GM19043 (cell line): ENCODE data around the gene TSHZ1.
A peak's percentile ranks its signal among the peaks of the same experiment; 100 is the strongest.

Experiments
- ATAC-seq: cut with Tn5 transposase; IDR thresholded peaks from one replicate; pipeline ENCODE4 v1.9.1; 2021; ENCODE audit warnings: low read depth; ENCODE audit not compliant: unreplicated experiment

The TSHZ1 gene, protein sequence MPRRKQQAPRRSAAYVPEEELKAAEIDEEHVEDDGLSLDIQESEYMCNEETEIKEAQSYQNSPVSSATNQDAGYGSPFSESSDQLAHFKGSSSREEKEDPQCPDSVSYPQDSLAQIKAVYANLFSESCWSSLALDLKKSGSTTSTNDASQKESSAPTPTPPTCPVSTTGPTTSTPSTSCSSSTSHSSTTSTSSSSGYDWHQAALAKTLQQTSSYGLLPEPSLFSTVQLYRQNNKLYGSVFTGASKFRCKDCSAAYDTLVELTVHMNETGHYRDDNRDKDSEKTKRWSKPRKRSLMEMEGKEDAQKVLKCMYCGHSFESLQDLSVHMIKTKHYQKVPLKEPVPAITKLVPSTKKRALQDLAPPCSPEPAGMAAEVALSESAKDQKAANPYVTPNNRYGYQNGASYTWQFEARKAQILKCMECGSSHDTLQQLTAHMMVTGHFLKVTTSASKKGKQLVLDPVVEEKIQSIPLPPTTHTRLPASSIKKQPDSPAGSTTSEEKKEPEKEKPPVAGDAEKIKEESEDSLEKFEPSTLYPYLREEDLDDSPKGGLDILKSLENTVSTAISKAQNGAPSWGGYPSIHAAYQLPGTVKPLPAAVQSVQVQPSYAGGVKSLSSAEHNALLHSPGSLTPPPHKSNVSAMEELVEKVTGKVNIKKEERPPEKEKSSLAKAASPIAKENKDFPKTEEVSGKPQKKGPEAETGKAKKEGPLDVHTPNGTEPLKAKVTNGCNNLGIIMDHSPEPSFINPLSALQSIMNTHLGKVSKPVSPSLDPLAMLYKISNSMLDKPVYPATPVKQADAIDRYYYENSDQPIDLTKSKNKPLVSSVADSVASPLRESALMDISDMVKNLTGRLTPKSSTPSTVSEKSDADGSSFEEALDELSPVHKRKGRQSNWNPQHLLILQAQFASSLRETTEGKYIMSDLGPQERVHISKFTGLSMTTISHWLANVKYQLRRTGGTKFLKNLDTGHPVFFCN (N-terminal part only)

DNA sequence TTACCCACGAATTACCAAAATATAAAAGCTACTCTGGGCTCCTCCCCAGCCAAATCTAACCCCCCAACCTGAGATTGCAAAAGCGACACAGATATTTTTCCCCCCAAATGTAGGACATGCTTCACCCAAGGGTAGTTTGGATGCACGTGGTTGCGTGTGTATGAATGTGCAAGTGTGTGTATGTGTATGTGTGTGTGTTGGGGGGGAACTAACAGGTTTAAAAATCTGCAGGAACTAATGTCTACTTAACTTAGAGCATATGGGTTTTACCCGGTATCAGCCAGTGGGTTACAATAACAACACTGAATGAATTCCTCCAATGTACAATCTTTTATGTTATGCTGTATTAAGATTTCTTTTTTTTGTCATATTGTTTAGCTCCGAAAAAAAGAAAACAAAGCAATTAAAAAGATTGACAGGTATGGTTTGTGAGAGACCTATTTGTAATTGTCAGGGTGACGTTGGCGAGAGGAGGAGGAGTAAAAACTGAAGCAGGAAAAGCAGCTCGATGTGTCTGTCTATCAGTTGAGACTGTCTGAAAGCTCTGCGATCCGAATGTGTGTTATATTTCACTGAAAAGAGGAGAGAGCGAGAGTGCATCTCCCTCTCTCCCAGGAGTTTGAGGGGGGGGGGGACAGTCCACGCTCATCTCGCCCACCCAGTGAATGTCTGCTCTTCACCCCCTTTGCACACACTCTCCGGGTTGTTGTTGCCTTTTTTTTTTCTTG lies at the start of gene TSHZ1:
Gene TSHZ1 (plus strand): TSS at position 524 of the 728 bp plus-strand sequence. CDS start 1,080 bp downstream, outside the sequence.
- peak; percentile 34 for ATAC-seq

DNA sequence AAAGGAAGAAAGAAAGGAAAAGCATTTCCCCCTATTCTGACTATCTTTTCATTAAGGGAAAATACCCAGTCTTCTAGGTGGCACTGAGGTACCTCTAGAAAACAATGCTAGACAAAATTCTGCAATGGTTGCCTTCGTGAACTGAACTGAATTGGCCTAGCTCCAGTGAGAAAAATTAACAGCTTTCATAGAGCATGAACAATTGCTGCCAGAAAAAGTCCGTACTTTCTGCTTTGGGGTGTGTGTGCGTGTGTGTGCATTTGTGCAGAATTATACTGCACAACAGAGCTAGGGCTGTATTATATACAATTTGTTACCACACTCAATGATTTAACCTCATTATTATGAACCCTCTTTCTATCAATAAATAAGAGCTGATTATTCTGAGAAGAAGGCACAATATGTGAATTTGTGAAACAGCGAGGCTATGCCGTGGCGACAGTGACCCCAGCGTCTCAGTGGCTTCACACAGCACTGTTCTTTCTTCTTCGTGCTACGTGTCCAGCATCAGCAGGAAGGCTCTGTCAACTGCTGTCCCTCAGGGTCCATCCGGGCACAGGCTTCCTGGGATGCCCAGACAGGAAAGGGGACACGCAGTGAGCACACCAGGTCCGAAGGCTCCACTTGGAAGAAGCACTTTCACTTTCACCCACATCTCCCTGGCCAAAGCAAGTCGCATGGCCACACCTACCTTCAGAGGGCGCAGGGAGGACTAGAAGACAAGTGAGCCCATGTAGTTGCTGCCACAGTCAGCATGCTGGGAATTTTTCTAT lies 49.2 kb upstream of the TSHZ1 start:
- peak; percentile 48 for ATAC-seq

DNA sequence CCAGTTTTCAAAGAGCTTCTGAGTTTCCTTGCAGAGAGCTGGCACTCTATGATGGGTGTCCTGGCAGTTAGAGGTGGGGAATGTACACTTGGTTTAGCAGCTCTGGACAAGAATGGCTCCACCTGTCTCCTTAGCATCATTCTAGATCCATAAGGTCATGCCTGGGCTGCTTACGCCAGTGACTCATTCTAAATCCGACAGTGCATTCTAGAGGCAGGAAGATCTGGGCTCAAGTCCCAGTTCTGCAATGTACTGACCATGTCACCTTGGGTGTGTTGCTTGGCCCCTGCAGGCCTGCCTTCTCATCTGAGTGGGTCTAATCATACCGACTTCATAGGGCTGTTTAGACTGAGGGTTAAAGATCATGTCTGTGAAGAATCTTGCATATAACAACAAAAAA lies 48.1 kb upstream of the TSHZ1 start:
- no peak for ATAC-seq

DNA sequence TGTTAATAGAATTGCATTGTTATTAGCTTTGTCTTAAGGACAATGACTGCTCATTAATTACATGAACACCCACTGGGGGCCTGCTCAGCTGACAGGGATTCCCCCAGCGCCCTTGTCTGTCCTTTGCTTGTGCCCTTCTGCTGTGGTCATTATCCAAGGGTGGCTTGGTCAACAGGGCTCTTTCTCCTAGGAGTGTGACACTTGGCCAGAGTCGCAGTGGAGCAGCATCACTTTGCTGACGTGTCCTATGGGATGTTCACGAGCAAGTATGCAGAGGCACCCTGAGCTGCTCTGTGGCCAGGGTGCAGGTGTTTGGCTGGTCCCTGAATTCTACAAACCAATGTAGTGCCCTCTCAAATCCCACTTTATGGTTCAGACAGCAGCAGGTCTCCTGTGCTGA lies 47.6 kb upstream of the TSHZ1 start:
- no peak for ATAC-seq

DNA sequence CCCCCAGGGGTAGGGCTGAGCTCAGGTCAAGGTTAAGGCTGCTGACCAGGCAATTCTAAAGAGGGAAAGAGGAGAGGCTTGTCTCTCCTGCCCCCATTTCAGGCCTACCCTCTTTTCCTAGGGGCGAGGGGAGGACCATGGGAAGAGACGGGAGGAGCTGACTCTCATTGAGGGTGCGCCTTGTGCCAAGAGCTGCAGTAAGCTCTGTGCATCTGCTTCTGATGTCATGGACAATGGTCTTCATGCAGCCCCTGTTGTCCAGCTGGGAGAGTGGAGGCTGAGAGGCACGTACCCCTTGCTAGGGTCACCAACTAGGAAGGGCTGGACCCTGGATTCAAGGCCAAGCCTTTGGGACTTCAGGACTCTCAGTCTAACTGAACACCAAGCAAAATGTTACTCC lies 46.9 kb upstream of the TSHZ1 start:
- no peak for ATAC-seq

DNA sequence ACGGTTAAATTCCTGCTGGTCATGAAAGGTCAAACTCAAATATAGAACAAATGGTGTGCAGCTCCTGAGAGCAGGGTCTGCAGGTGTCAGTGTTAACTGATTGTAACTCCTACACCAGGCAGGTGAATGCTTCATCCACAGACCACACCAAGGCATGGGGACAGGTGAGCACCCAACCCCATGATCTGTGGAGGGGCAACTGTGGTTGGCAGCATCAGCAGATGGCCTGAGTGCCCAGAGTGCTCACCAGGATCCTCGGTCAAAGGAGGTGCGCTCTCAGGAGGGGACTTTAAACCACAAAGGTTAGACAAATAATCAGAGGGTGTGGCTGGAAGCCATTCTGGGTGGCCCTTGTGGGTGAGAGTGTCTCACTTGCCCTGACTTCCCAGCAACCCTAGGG lies 46.1 kb upstream of the TSHZ1 start:
- ATAC-seq = no peak

DNA sequence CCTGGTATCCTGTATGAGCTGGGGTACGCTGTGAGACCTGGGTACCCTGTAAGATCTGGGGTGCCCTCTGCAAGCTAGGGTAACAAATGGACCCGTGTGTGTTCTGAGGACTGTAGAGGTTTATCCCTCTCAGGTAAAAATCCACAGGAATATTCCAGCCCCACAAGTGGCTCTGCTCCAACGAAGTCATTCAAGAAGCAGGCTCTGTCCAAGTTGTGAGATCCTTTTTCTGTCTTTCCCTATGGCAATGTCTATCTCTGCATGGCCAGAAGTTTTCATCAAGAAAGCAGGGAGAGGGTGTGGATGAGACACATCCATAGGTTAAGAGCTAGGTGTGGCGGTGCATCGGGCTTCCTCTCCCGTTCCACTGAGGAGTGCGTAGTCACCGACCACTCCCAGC lies 44.7 kb upstream of the TSHZ1 start:
- no peak for ATAC-seq

DNA sequence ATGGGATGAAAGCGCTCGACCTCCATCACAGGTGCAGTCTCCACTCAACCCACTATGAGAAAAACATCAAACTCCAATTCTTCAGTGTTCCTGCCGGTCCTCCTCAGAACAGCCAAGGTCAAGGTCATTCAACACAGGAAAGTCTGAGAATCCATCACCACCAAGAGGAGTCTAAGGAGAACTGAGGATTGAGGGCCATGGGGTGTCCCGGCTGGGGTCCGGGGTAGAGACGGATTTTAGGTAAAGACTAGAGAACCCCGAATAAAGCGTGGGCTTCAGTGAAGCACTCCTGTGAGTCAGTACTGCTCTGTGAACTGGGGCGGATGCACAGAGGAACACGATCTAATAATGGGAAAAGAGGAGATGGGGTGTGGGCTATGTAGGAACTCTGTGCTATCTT lies 43.5 kb upstream of the TSHZ1 start:
- ATAC-seq = no peak

DNA sequence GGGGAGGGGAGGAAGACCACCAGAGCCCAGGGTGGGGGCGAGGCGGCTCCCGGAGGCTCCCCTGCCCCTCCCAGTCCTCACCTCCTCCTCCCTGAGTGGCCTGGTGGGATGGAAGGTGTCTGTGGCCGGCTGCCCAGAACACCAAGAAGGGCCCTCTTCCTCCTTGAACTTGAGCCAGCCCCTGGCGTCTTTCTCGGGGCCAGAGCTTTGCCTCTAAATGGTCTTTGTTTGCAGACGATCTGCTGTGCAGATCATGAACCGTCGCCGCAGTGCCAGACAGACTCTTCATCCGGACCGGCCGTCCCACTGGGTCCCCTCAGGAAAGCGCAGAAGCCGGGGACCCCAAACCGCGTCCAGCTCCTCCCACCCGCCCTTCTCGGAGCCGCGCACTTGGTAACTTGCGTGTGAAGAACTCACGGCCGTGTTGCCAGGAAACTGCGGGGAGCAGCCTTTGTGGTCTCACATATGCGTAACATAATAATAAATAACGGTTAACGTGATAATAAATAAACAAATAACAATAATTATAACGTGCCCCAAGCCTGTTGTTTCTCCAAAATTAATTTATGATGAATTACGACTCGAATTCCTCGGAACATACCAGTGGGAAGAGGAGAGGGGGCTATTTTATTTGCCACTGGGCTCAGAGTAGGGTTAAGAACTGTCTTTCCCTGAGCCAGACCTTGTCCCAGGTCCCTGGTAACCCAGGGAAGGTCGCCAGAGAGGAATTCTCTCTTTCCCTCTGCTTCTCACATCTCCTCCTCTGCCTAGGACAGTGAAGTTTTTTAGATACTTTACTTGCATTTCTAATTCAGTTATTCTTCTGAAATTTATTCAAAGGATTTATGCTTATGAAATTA lies 42.6 kb upstream of the TSHZ1 start:
- no peak for ATAC-seq

DNA sequence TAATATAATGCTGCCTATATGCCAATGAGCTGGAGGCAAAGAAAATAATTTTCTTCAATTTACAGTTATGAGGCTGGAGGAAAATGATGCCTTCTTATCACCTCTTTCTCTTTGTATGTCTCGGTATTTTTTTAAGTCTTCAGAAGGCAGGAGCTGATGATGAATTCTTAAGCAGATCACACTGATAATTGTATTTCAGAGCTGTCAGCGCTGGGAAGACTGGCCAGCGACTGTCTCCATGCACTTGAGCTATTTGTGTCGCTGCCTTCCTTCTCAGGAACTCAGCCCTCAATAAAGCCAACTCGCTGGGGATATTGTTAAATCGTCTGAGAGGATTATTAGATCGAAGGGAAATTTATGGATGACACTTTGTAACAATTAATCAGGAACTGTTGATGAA lies 42.0 kb upstream of the TSHZ1 start:
- no peak for ATAC-seq

DNA sequence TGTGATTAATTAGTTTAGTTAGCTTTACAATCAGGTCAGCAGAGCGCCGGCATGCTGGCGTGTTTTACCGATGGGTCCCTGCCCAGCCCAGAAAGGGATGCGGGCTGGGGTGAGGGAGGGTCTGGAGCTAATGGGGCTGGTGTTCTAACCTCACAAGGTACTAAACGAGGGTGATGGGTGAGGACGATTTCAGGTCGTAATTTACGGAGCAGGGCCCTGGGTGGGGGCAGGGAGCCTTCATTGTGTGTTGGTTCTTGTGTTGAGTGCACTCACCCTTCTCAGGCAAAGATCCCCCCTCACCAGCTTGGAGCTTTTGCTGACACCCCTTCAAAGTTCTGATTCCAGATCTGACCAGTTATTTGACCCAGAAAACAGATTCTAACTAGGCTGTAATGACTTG lies 41.2 kb upstream of the TSHZ1 start:
- no peak for ATAC-seq

DNA sequence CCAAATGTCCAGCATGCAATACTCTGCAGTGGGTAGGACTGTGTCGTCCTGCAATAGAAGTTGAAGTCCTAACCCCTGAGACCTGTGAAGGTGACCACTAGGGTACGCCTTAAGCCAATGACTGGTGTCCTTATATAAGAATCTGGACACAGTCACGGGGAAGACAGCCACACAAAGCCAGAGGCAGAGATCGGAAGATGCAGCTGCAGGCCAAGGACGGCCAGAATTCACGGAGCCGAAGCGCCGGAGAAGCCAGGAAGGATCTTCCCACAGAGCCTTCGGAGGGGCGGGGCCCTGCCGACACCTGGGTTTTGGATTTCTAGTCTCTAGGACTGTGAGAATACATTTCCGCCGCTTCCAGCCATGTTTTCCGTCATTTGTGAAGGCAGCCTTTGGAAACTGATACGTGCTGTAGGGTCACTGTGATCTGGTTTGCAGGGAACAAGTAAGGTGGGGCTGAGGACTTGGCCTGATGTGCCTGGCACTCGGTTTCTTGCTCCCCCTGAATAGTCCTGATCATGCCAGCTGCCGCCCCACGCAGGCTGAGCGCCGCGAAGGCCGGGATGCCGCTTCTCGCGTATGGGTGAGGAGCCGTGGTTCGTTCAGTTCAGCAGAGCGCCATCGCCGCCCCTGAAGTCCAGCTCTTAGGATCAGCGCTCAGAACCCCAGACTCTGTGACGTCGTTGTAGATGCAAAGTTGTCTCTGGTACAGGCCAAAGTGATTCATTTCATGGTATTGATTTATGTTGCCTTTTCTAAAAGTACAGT lies 40.4 kb upstream of the TSHZ1 start:
- ATAC-seq = no peak

DNA sequence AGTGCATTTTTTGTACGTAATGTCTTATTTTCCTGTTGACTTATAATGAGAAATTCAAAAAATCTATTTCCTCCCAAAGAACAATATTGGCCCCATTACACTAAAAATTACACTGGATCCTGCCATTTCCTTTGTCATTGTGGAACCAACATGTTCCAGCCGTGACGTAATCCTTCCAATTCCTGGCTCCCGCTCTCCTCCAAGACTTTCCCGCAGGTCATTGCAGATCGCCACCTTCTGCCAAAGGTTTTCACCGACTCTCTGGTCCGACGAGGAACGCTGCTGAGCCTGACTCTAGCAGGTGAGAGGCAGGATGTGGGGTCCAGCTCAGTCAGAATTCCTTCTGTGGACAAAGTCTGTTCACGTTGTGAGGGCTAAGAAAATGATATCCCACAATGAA lies 39.7 kb upstream of the TSHZ1 start:
- no peak for ATAC-seq

DNA sequence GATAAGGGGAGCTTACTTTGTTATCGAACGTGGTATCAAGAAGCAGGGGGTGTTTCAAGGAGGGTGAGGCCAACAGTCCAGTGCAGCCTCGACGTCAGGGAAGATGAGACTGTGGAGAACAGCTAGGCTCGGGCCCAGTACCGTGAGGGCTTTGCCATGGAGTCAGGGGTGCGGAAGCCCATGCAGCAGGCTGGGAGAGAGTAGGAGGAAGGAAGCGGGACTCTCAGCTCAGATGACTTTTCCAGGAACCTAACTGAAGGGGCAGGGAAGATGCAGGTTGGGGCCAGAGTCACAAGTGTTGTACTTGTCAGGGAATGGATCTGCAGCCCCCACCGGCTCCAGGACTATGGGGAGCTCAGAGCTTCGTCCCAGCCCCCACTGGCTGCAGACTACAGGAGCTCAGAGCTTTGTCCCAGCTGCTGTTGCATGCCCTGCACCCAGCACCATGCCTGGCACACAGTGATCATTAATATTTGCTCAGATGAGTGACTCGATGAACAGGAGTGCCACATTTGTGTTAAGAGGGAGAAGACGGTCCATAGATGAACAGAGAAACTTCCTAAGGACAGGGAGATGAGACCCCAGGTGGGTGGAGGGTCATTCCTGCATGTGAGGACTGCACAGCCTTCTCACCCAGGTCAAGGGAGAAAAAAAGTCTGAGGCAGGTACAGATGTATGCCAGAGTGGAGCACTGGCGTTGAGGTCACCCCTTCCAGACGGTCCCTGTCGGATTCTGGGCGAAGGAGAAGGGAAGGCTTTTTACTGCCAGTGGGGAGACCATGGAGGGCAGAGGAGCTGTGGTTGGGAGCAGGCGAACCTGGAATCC lies 38.1 kb upstream of the TSHZ1 start:
- ATAC-seq = peak; percentile 16

DNA sequence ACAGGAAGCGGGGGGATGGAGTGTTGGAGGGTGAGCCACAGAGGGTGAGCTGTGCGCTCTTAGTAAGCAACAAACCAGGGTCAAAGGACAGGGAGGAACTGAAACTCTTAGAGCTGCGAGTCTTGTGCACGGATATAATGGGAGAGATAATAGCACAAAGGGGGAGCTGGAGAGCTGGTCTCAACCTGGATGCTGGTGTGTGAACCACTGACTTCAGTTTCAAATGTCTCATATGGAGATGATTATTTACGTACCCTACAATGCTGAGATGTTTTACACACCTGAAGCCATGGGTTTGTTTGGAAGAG lies 37.5 kb upstream of the TSHZ1 start:
- peak; percentile 98 for ATAC-seq

DNA sequence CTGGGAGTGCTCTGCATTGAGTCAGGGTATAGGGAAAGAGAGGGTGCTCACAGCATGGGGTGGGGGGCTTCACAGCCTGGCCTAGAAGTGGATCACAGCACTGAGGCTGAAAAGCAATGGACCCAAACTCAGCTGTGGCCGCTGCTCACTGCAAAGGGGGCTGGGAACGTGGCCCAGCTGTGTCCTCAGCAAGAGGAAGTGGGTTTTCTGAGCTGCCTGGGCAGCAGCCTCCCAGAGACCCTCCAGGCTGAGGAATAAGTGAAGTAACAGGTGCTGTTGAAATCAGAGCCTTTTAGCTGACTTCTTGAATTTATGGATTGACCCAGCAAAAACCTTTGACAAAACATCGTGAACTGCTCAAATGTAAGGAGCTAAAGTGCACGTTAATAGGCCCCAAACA lies 36.9 kb upstream of the TSHZ1 start:
- ATAC-seq = no peak

DNA sequence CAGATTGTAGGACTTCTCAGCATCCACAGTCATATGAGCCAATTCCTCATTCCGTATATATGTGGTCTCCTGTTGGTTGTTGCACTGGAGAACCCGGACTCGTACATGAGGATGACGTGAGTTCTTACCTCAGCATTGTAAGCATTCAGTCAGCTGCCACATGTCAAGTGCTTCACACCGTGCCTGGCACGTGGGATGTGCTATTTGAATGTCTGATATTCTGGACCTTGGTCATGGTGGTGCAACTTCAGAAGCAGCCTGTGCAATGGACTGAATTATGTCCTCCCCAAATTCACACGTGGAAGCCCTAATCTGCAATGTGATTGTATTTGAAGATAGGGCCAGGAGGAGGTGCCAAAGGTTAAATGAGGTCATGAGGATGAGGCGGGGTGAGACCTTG lies 33.7 kb upstream of the TSHZ1 start:
- ATAC-seq = no peak

DNA sequence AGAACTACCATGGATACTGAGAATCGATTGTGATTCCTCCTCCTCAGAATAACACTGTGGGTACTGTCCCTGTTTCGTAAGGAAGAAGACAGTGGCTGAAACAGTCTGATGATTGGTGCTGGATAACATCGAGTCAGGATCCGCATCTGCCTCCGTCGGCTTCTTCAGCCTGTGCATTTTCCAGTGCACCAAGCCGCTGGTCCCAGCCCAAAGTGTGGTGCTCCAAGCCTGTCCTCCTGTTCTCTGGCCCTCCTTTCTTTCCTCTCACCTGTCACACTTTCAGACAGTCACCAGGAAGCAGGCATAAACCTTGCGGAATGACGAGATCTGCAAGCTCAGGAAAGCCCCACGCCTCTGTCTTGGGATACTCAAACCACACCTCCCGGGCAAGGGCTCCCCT lies 32.2 kb upstream of the TSHZ1 start:
- no peak for ATAC-seq
